ENCODE results near the gene MAPK6.
A peak's percentile ranks its signal among the peaks of the same experiment; 100 is the strongest.
"Not testable (repeated sequence)": the region's sequence is repeated elsewhere in the genome, so short reads cannot be mapped to it uniquely, and the experiment has no call there.

The MAPK6 gene

DNA sequence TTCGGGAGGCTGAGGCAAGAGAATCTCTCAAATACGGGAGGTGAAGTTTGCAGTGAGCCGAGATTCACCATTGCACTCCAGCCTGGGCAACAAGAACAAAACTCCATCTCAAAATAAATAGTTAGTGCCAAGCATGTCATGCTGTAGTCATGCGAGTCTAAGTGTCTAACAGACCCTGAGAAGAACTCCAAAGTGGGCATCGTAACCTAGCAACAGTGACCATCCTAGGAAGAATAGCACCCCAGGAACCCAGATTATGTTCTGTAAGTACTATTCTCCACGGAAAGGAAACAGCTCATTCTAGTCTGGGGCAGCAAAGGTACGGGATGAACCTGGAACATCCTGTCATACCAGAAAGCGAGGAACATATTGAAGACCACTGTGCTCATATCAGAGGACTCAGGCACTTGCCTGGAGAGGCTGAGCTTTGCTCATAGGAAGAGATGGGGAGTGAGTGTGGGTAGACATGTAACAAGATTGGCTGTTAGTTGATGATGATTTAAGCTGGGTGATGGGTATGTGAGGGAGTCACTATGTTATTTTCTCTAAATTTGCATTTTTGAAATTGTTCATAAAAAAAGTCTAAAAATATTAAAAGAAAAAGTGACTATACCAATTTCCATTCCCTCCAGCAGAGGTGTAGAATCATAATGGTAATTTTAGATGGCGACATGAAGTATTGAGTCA lies 61.8 kb downstream of the MAPK6 start:
- no peak overlapping the region for H3K27ac ChIP-seq
- H2AFZ ChIP-seq (ENCODE audit: low read depth) = no peak overlapping the region
- H3K4me1 ChIP-seq (ENCODE audit: low read depth, poor library complexity, severe bottlenecking) = peaks cover 57% of the 10 kb centered on the region
- H3K4me3 ChIP-seq (IDR thresholded peaks at IDR 0.05; ENCODE audit: insufficient read depth, low read depth, low read length) = no peak overlapping the region
- no peaks in the 10 kb centered on the region for H3K27me3 ChIP-seq (ENCODE audit: insufficient read depth, low read depth)
- H3K9ac ChIP-seq = no peak overlapping the region
- no peaks in the 10 kb centered on the region for H3K36me3 ChIP-seq (ENCODE audit: insufficient read depth)
- peak overlapping the region; percentile 20; the same call in 1 of the 2 replicates for H3K4me2 ChIP-seq
- TF ChIP-seq, protein P1, sequence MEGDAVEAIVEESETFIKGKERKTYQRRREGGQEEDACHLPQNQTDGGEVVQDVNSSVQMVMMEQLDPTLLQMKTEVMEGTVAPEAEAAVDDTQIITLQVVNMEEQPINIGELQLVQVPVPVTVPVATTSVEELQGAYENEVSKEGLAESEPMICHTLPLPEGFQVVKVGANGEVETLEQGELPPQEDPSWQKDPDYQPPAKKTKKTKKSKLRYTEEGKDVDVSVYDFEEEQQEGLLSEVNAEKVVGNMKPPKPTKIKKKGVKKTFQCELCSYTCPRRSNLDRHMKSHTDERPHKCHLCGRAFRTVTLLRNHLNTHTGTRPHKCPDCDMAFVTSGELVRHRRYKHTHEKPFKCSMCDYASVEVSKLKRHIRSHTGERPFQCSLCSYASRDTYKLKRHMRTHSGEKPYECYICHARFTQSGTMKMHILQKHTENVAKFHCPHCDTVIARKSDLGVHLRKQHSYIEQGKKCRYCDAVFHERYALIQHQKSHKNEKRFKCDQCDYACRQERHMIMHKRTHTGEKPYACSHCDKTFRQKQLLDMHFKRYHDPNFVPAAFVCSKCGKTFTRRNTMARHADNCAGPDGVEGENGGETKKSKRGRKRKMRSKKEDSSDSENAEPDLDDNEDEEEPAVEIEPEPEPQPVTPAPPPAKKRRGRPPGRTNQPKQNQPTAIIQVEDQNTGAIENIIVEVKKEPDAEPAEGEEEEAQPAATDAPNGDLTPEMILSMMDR (conservative IDR thresholded peaks at IDR 0.05; ENCODE audit: low read depth, low read length) = no peak
- H3K79me2 ChIP-seq (ENCODE audit: insufficient read depth, low read depth) = no peaks in the 10 kb centered on the region
- no peaks in the 10 kb centered on the region for H4K20me1 ChIP-seq (ENCODE audit: insufficient read depth)

DNA sequence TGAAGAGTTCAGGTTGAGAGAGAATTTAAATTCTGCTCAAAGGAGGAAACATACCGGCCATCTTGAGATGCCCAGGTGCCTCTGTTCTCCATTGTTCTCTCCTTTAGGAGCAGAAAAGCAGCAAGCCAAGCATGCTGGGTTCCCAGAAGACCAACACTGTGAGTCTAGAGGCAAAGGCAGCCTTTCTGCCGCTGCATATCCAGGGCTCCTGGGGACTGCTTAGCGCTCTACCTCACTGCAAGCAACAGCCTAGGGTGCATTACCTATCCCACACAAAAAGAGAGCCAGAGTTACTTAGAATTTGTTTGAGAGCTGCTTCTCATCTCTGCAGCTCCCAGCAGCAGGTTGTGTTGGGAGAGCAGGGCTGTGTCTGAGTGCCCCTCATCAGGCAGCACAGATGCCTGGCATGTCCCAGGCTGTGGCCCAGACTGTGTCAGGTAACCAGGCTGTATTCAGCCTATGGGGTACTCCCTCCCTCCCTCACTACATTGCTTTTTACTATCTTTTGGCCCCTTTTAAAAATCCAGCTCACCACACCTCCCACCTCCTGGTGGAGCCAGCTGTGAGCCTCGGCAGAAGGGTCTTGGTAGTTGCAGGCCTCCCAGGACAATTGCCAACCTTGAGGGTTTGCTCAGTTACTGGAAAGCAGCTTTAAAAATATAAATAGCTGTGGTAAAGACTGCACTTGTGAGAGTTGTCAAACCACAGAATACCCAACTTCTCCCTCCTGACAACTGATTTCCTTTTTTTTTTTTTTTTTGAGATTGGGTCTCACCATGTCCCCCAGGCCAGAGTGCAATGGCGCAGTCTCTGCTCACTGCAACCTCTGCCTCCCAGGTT lies 63.4 kb downstream of the MAPK6 start:
- Histone ChIP-seq H3K9ac (peak overlapping the region; percentile 53), H4K20me1 (ENCODE audit: insufficient read depth) (no peaks in the 10 kb centered on the region), H3K4me3 (IDR thresholded peaks at IDR 0.05; ENCODE audit: insufficient read depth, low read depth, low read length) (no peak overlapping the region), H3K79me2 (ENCODE audit: insufficient read depth, low read depth) (no peaks in the 10 kb centered on the region), H3K36me3 (ENCODE audit: insufficient read depth) (no peaks in the 10 kb centered on the region), H3K27me3 (ENCODE audit: insufficient read depth, low read depth) (no peaks in the 10 kb centered on the region), H3K4me2 (peak overlapping the region; percentile 74), H3K27ac (peak overlapping the region; percentile 87), H3K4me1 (ENCODE audit: low read depth, poor library complexity, severe bottlenecking) (peaks cover 57% of the 10 kb centered on the region), H2AFZ (ENCODE audit: low read depth) (peak overlapping the region; percentile 61)
- TF ChIP-seq, protein P1 (conservative IDR thresholded peaks at IDR 0.05; ENCODE audit: low read depth, low read length) = no peak

DNA sequence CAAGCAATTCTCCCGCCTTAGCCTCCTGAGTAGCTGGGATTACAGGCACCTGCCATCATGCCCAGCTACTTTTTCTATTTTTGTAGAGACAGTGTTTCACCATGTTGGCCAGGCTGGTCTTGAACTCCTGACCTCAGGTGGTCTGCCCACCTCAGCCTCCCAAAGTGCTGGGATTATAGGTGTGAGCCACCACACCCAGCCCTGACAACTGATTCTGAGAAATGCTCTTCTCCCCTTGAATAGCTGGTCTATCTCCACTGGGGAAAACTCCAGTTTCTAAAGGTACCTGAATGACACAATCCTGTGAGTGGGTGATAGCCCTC lies 64.0 kb downstream of the MAPK6 start:
- H3K4me1 ChIP-seq (ENCODE audit: low read depth, poor library complexity, severe bottlenecking) = peaks cover 57% of the 10 kb centered on the region
- H2AFZ ChIP-seq (ENCODE audit: low read depth) = peak overlapping the region; percentile 61
- not testable (repeated sequence) for H4K20me1 ChIP-seq (ENCODE audit: insufficient read depth); H3K36me3 ChIP-seq (ENCODE audit: insufficient read depth); H3K27me3 ChIP-seq (ENCODE audit: insufficient read depth, low read depth); H3K79me2 ChIP-seq (ENCODE audit: insufficient read depth, low read depth); H3K4me3 ChIP-seq (IDR thresholded peaks at IDR 0.05; ENCODE audit: insufficient read depth, low read depth, low read length)
- H3K4me2 ChIP-seq = peak overlapping the region; percentile 74
- H3K9ac ChIP-seq = peak overlapping the region; percentile 3; the same call in 1 of the 2 replicates
- peak overlapping the region; percentile 87 for H3K27ac ChIP-seq

DNA sequence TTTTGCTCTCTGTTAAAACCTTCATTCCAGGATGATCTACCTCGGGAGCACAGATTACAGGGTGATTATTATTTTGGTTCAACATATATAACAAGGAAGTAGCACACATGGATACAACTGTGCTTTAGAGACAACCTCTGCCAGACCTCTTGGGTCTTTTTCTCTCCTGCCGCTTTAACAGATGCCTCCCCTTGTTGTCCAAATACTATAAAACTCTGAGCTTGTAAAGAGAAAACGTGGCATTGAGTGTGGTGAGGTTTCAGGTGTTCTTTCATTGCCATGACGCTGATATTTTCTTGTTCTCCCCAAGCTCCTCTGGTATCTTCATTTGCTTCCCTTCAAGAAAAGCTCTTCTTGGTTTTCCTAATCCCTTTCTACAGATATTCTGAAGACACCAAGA lies 64.6 kb downstream of the MAPK6 start:
- Histone ChIP-seq H3K4me1 (ENCODE audit: low read depth, poor library complexity, severe bottlenecking) (peaks cover 57% of the 10 kb centered on the region), H2AFZ (ENCODE audit: low read depth) (peak overlapping the region; percentile 61), H3K36me3 (ENCODE audit: insufficient read depth) (no peaks in the 10 kb centered on the region), H3K9ac (peak overlapping the region; percentile 3; the same call in 1 of the 2 replicates), H4K20me1 (ENCODE audit: insufficient read depth) (no peaks in the 10 kb centered on the region), H3K4me3 (IDR thresholded peaks at IDR 0.05; ENCODE audit: insufficient read depth, low read depth, low read length) (no peak overlapping the region), H3K79me2 (ENCODE audit: insufficient read depth, low read depth) (no peaks in the 10 kb centered on the region), H3K27ac (peak overlapping the region; percentile 87), H3K4me2 (peak overlapping the region; percentile 74), H3K27me3 (ENCODE audit: insufficient read depth, low read depth) (no peaks in the 10 kb centered on the region)
- TF ChIP-seq, protein P1 (conservative IDR thresholded peaks at IDR 0.05; ENCODE audit: low read depth, low read length) = no peak

DNA sequence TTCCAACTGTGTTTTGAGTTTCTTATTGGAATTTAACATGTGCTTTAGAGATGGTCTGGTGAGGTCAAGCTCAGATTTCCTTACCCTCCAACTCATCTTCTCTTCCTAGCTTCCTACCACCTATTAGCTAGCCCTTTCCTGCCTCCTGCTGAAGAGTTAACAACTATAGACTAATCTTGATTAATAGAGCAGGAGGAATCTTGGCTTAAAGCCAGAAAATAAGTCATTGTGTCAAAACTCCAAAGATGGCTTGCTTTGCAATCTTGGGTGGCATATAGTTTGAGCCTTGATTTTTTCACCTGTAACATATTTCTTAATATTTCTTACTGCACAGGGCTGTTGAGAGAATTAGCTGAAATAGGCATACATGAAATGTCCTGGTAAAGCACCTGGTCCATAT lies 66.3 kb downstream of the MAPK6 start:
- no peak overlapping the region for H3K27ac ChIP-seq
- no peak overlapping the region for H3K4me2 ChIP-seq

More for the DNA sequence above, 66.3 kb downstream of the MAPK6 start:
- Histone ChIP-seq H4K20me1 (ENCODE audit: insufficient read depth) (no peaks in the 10 kb centered on the region), H3K27me3 (ENCODE audit: insufficient read depth, low read depth) (no peaks in the 10 kb centered on the region), H3K4me1 (ENCODE audit: low read depth, poor library complexity, severe bottlenecking) (peaks cover 43% of the 10 kb centered on the region), H2AFZ (ENCODE audit: low read depth) (no peak overlapping the region), H3K4me3 (IDR thresholded peaks at IDR 0.05; ENCODE audit: insufficient read depth, low read depth, low read length) (no peak overlapping the region), H3K9ac (no peak overlapping the region), H3K36me3 (ENCODE audit: insufficient read depth) (no peaks in the 10 kb centered on the region), H3K79me2 (ENCODE audit: insufficient read depth, low read depth) (no peaks in the 10 kb centered on the region)
- TF ChIP-seq, protein P1 (conservative IDR thresholded peaks at IDR 0.05; ENCODE audit: low read depth, low read length) = no peak

Measured in KMS-11 (cell line).